ENCODE measurements around the gene DMD. TPM values are rescaled to one million over a fixed set of nuclear protein-coding genes. Genes with fewer than 3 reads are reported as not detected.

The DMD gene
- total and polyA plus RNA-seq, 4 donors, result 3.9 to 73.8 (median 11.2) TPM

GRCh38 chrX:31302573-31303075 lies 1908.7 kb downstream of the DMD start:
- ATAC-seq (ENCODE audit: insufficient read depth, low FRiP score), result no peak
- TF ChIP-seq CTCF (IDR thresholded peaks at IDR 0.05; ENCODE audit: control extremely low read depth, extremely low read depth), result no peak
- DNase-seq, result no peak
- H3K4me3 ChIP-seq, result no peak overlapping the region
- H3K4me1 ChIP-seq (ENCODE audit: control insufficient read depth in 5 of 5, insufficient read depth in 5 of 5, low read length in 5 of 5), result no peaks in the 10 kb centered on the region
- H3K9ac ChIP-seq (ENCODE audit: insufficient read depth in 1 of 2, low read length in 2 of 2), result no peak overlapping the region
- no peaks in the 10 kb centered on the region for H3K36me3 ChIP-seq (ENCODE audit: control insufficient read depth in 4 of 4, insufficient read depth in 4 of 4, low read length in 4 of 4)
- H3K27me3 ChIP-seq (ENCODE audit: control insufficient read depth in 3 of 3, insufficient read depth in 3 of 3, low read length in 2 of 3), result peaks cover 0 to 6% (median 2%) of the 10 kb centered on the region in 3 donors
- WGBS, 2 donors, result 56 to 89% methylated on average over 1 of the region's 1 CpG
- H3K9me3 ChIP-seq (ENCODE audit: control insufficient read depth in 4 of 4, insufficient read depth in 3 of 4, low read length in 3 of 4), result no peaks in the 10 kb centered on the region
- H3K27ac ChIP-seq (ENCODE audit: low read depth in 1 of 2, low read length in 1 of 2), result no peak overlapping the region

GRCh38 chrX:31301941-31302340 lies 1909.4 kb downstream of the DMD start:
- WGBS, 2 donors, result 66 to 86% methylated on average over 2 of the region's 2 CpGs
- Histone ChIP-seq H3K9me3 (ENCODE audit: control insufficient read depth in 4 of 4, insufficient read depth in 3 of 4, low read length in 3 of 4) (no peaks in the 10 kb centered on the region), H3K27me3 (ENCODE audit: control insufficient read depth in 3 of 3, insufficient read depth in 3 of 3, low read length in 2 of 3) (peaks cover 0 to 3% (median 2%) of the 10 kb centered on the region in 3 donors), H3K27ac (ENCODE audit: low read depth in 1 of 2, low read length in 1 of 2) (no peak overlapping the region), H3K4me3 (no peak overlapping the region), H3K36me3 (ENCODE audit: control insufficient read depth in 4 of 4, insufficient read depth in 4 of 4, low read length in 4 of 4) (no peaks in the 10 kb centered on the region), H3K9ac (ENCODE audit: insufficient read depth in 1 of 2, low read length in 2 of 2) (no peak overlapping the region), H3K4me1 (ENCODE audit: control insufficient read depth in 5 of 5, insufficient read depth in 5 of 5, low read length in 5 of 5) (no peaks in the 10 kb centered on the region)
- no peak for TF ChIP-seq CTCF (IDR thresholded peaks at IDR 0.05; ENCODE audit: control extremely low read depth, extremely low read depth)
- ATAC-seq (ENCODE audit: insufficient read depth, low FRiP score) (no peak), DNase-seq (no peak)

- ATAC-seq (ENCODE audit: insufficient read depth, low FRiP score) (no peak), DNase-seq (no peak)
- no peak for TF ChIP-seq CTCF (IDR thresholded peaks at IDR 0.05; ENCODE audit: control extremely low read depth, extremely low read depth)
- peaks cover 0 to 3% (median 2%) of the 10 kb centered on the region in 3 donors for H3K27me3 ChIP-seq (ENCODE audit: control insufficient read depth in 3 of 3, insufficient read depth in 3 of 3, low read length in 2 of 3)
- H3K4me3 ChIP-seq, result no peak overlapping the region
- H3K4me1 ChIP-seq (ENCODE audit: control insufficient read depth in 5 of 5, insufficient read depth in 5 of 5, low read length in 5 of 5), result no peaks in the 10 kb centered on the region
- H3K9me3 ChIP-seq (ENCODE audit: control insufficient read depth in 4 of 4, insufficient read depth in 3 of 4, low read length in 3 of 4), result no peaks in the 10 kb centered on the region
- no peak overlapping the region for H3K27ac ChIP-seq (ENCODE audit: low read depth in 1 of 2, low read length in 1 of 2)
- no peaks in the 10 kb centered on the region for H3K36me3 ChIP-seq (ENCODE audit: control insufficient read depth in 4 of 4, insufficient read depth in 4 of 4, low read length in 4 of 4)
- 59 to 87% methylated on average over 2 of the region's 2 CpGs for WGBS, 2 donors
- no peak overlapping the region for H3K9ac ChIP-seq (ENCODE audit: insufficient read depth in 1 of 2, low read length in 2 of 2)
Measured at GRCh38 chrX:31301203-31301602, 1910.1 kb downstream of the DMD start.

GRCh38 chrX:31298916-31299315 lies 1912.4 kb downstream of the DMD start:
- TF ChIP-seq CTCF (IDR thresholded peaks at IDR 0.05; ENCODE audit: control extremely low read depth, extremely low read depth), result no peak
- Histone ChIP-seq H3K27ac (ENCODE audit: low read depth in 1 of 2, low read length in 1 of 2) (no peak overlapping the region), H3K4me1 (ENCODE audit: control insufficient read depth in 5 of 5, insufficient read depth in 5 of 5, low read length in 5 of 5) (no peaks in the 10 kb centered on the region), H3K9ac (ENCODE audit: insufficient read depth in 1 of 2, low read length in 2 of 2) (no peak overlapping the region), H3K9me3 (ENCODE audit: control insufficient read depth in 4 of 4, insufficient read depth in 3 of 4, low read length in 3 of 4) (no peaks in the 10 kb centered on the region), H3K27me3 (ENCODE audit: control insufficient read depth in 3 of 3, insufficient read depth in 3 of 3, low read length in 2 of 3) (no peaks in the 10 kb centered on the region), H3K4me3 (no peak overlapping the region), H3K36me3 (ENCODE audit: control insufficient read depth in 4 of 4, insufficient read depth in 4 of 4, low read length in 4 of 4) (no peaks in the 10 kb centered on the region)
- ATAC-seq (ENCODE audit: insufficient read depth, low FRiP score), result no peak
- no peak for DNase-seq
- WGBS, 2 donors, result 54 to 68% methylated on average over 4 of the region's 4 CpGs

Measured in lung (tissue), 12 donors.